ENCODE data around the gene SOCS7.

SOCS7 gene

GRCh38 chr17:38344420-38344745, 7.3 kb upstream of the SOCS7 start:
- Histone ChIP-seq H3K36me3 (ENCODE audit: insufficient read depth, low read length) (no peaks in the 10 kb centered on the region), H3K9me3 (ENCODE audit: control insufficient read depth, insufficient read depth, low read length) (no peaks in the 10 kb centered on the region), H3K9ac (ENCODE audit: low read depth, low read length) (no peak overlapping the region), H3K4me1 (ENCODE audit: insufficient read depth, low read length) (peaks cover 5% of the 10 kb centered on the region; the same call in 1 of the 2 replicates)

- H3K4me1 ChIP-seq (ENCODE audit: insufficient read depth, low read length), result peaks cover 16% of the 10 kb centered on the region
Measured at GRCh38 chr17:38345743-38346142, 5.9 kb upstream of the SOCS7 start.

DNA sequence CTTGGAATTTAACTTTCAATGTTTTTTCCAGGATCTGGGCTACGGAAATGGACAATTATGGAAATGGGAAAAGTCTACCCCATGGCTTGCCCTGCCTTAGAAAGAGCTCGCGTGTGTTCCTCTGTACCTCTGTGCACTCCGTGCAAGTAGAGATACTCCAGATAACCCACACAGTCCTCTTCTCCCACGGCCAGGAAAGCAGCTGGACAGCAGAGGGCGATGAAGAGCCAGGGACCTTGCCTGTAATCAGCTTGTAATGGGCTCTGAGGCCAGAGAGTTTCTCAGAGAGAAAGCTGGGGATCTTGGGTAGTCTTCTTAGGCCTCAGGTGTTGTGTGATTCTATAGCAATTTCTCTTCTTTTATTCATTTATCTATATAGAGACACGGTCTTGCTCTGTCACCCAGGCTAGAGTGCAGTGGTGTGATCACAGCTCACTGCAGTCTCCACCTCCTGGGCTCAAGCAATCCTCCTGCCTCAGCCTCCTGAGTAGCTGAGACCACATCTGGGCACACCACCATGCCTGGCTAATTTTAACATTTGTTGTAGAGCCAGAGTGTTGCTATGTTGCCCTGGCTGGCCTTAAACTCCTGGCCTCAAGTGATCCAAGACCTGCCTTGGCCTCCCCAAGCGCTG, 2.4 kb upstream of the SOCS7 start:
- Histone ChIP-seq H3K9me3 (ENCODE audit: control insufficient read depth, insufficient read depth, low read length) (no peaks in the 10 kb centered on the region; the same call in 1 of the 2 replicates), H3K4me1 (ENCODE audit: insufficient read depth, low read length) (peaks cover 18% of the 10 kb centered on the region), H3K9ac (ENCODE audit: low read depth, low read length) (no peak overlapping the region), H3K36me3 (ENCODE audit: insufficient read depth, low read length) (no peaks in the 10 kb centered on the region)

More at GRCh38 chr17:38345743-38346142, 5.9 kb upstream of the SOCS7 start:
- H3K36me3 ChIP-seq (ENCODE audit: insufficient read depth, low read length), result no peaks in the 10 kb centered on the region
- H3K9ac ChIP-seq (ENCODE audit: low read depth, low read length), result no peak overlapping the region
- H3K9me3 ChIP-seq (ENCODE audit: control insufficient read depth, insufficient read depth, low read length), result no peaks in the 10 kb centered on the region; the same call in 1 of the 2 replicates

- no peaks in the 10 kb centered on the region for H3K36me3 ChIP-seq (ENCODE audit: insufficient read depth, low read length)
- H3K9me3 ChIP-seq (ENCODE audit: control insufficient read depth, insufficient read depth, low read length), result no peaks in the 10 kb centered on the region; the same call in 1 of the 2 replicates
- peaks cover 26% of the 10 kb centered on the region for H3K4me1 ChIP-seq (ENCODE audit: insufficient read depth, low read length)
- peak overlapping the region; percentile 10; the same call in 1 of the 2 replicates for H3K9ac ChIP-seq (ENCODE audit: low read depth, low read length)
Measured at GRCh38 chr17:38350035-38350434, 1.6 kb upstream of the SOCS7 start.

DNA sequence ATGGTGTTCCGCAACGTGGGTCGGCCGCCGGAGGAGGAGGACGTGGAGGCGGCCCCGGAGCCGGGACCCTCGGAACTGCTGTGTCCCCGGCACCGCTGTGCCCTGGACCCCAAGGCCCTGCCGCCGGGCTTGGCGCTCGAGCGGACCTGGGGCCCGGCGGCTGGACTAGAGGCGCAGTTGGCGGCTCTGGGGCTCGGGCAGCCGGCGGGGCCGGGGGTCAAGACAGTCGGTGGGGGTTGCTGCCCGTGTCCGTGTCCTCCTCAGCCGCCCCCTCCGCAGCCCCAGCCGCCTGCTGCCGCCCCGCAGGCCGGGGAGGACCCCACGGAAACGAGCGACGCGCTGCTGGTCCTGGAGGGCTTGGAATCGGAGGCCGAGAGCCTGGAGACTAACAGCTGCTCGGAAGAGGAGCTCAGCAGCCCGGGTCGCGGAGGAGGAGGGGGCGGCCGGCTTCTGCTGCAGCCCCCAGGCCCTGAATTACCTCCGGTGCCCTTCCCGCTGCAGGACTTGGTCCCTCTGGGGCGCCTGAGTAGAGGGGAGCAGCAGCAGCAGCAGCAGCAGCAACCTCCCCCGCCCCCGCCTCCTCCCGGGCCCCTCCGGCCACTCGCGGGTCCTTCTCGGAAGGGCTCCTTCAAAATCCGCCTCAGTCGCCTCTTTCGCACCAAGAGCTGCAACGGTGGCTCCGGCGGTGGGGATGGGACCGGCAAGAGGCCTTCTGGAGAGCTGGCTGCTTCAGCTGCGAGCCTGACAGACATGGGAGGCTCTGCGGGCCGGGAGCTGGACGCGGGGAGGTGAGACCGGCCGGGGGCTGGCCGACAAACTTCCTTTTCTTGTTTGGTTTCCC, 821 bp downstream of the SOCS7 start:
- Histone ChIP-seq H3K36me3 (ENCODE audit: insufficient read depth, low read length) (no peaks in the 10 kb centered on the region), H3K9me3 (ENCODE audit: control insufficient read depth, insufficient read depth, low read length) (no peaks in the 10 kb centered on the region; the same call in 1 of the 2 replicates), H3K4me1 (ENCODE audit: insufficient read depth, low read length) (peaks cover 26% of the 10 kb centered on the region), H3K9ac (ENCODE audit: low read depth, low read length) (peak overlapping the region; percentile 79)

DNA sequence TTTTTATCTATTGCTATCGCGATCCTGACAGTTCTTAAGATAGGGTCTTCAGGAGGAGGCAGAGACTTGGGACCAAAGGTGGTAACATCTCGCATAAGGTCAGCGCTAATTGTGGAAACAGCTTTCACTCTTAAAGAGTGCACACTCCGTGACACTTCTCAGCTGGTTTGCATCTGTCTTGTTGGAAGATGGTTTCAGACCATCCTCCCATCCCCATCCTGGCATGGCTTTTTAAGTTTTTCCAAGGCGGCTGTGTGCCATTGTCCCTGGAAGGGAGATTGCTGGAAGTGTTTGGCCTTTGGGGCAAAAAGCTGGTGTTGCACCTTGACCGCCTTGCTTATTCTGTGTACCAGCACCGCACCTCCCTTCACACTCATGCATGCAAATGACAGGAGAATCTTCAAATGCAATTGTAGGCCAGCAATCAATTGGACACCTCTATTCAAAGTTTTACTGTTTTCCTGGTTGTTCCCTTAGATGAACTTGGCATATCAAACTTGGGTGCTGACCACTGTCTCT, 1.5 kb downstream of the SOCS7 start:
- Histone ChIP-seq H3K9ac (ENCODE audit: low read depth, low read length) (peak overlapping the region; percentile 79; the same call in 1 of the 2 replicates), H3K4me1 (ENCODE audit: insufficient read depth, low read length) (peaks cover 26% of the 10 kb centered on the region)

DNA sequence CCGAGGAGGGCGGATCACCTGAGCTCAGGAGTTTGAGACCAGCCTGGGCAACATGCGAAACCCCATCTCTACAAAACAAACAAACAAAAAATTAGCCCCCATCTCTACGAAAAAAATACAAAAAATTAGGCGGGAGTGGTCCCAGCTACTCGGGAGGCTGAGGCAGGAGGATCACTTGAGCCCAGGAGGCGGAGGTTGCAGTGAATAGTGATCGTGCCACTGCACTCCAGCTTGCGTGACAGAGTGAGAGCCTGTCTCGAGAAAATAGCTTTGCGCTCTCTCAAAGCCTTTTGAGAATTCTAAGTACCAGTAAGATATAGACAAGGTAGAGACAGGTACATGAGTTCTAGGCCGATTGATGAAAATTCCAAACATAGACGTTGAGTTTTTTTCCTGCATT, 2.0 kb downstream of the SOCS7 start:
- Histone ChIP-seq H3K9me3 (ENCODE audit: control insufficient read depth, insufficient read depth, low read length) (no peaks in the 10 kb centered on the region; the same call in 1 of the 2 replicates), H3K9ac (ENCODE audit: low read depth, low read length) (peak overlapping the region; percentile 79; the same call in 1 of the 2 replicates), H3K4me1 (ENCODE audit: insufficient read depth, low read length) (peaks cover 26% of the 10 kb centered on the region), H3K36me3 (ENCODE audit: insufficient read depth, low read length) (no peaks in the 10 kb centered on the region)

More for the DNA sequence above, 1.5 kb downstream of the SOCS7 start:
- Histone ChIP-seq H3K36me3 (ENCODE audit: insufficient read depth, low read length) (no peaks in the 10 kb centered on the region), H3K9me3 (ENCODE audit: control insufficient read depth, insufficient read depth, low read length) (no peaks in the 10 kb centered on the region; the same call in 1 of the 2 replicates)

- H3K9me3 ChIP-seq (ENCODE audit: control insufficient read depth, insufficient read depth, low read length), result no peaks in the 10 kb centered on the region; the same call in 1 of the 2 replicates
- peak overlapping the region; percentile 79; the same call in 1 of the 2 replicates for H3K9ac ChIP-seq (ENCODE audit: low read depth, low read length)
Measured at GRCh38 chr17:38354466-38354865, 2.8 kb downstream of the SOCS7 start.

GRCh38 chr17:38355251-38355650, 3.6 kb downstream of the SOCS7 start:
- H3K36me3 ChIP-seq (ENCODE audit: insufficient read depth, low read length), result no peaks in the 10 kb centered on the region
- no peak overlapping the region for H3K9ac ChIP-seq (ENCODE audit: low read depth, low read length)
- H3K4me1 ChIP-seq (ENCODE audit: insufficient read depth, low read length), result peaks cover 21% of the 10 kb centered on the region
- no peaks in the 10 kb centered on the region; the same call in 1 of the 2 replicates for H3K9me3 ChIP-seq (ENCODE audit: control insufficient read depth, insufficient read depth, low read length)

More at GRCh38 chr17:38354466-38354865, 2.8 kb downstream of the SOCS7 start:
- Histone ChIP-seq H3K36me3 (ENCODE audit: insufficient read depth, low read length) (no peaks in the 10 kb centered on the region), H3K4me1 (ENCODE audit: insufficient read depth, low read length) (peaks cover 29% of the 10 kb centered on the region)

DNA sequence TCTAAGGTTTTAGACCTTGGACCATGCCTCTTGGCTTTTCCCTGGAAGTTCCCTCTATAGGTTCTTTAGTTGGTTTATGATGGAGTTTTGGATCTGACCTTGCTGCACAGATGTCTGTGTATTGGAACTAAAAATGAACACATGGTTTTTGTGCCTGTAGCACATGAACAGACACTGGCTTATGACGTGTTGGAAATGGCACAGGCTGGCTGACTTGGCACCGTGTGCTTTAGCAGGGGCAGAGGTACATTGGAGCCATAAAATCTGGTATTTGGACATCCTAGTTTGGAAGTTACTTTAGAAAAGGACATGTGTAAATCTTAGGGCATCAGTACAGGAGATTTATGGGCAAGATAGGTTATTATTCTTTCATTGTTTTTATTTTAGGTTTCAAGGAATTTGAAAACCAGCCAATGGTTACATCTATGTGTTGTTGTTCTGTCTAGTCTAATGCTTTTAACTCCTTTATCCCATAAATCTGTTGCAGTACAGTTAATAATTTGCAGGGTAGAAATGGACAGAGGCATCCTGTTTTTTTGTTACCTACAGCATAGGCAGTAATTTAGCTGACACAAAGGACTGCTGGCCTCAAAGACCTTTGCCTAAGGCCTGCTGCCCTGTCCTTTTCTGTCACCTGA, 6.0 kb downstream of the SOCS7 start:
- Histone ChIP-seq H3K4me1 (ENCODE audit: insufficient read depth, low read length) (peaks cover 28% of the 10 kb centered on the region), H3K36me3 (ENCODE audit: insufficient read depth, low read length) (0 out of 2 replicates have a peak, but pooled peaks cover 3% of the 10 kb centered on the region), H3K9ac (ENCODE audit: low read depth, low read length) (no peak overlapping the region), H3K9me3 (ENCODE audit: control insufficient read depth, insufficient read depth, low read length) (no peaks in the 10 kb centered on the region)

DNA sequence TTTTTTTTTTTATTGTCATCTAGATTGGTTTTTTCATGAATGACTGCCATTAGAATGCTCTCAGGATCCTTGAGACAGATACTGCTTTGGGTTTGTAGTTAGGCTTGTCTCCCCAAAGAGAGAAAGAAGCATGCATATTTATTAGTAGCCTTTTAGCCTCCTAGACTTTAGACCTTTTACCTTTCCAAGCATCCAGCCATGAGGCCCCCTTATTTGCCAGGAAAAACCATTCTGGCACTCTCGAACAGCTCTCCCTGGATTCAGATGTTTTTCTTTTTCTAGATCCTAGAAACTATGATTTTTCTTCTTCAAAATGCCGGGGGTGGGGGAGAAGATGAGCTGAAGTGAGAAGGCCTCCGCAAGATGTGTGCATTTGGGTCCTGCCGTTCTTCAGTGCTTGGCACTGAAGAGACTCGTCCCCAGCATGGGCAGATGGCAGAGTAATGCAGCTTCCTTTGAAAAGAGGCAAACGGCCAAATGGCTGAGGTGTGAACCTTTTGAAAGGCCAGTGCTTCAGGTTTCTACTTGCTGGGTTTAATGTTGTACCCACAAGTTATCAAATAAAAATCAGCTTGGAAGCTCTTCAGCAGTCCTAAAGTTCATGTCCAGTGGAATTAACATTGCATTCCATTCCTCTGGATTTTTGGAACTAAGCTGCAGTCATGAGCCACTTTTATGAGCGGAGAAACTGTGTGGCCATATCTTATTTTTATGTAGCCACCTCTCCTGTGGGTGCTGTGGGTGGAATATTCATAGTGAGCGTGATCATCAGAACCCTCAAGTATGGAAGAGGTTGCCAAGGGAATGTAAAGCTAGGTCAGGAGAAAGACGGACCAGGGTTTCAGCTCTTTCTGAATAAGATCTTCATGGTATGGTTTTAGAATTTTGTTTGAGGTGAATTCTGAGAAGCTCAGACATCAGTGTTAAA, 7.2 kb downstream of the SOCS7 start:
- Histone ChIP-seq H3K4me1 (ENCODE audit: insufficient read depth, low read length) (peaks cover 24% of the 10 kb centered on the region), H3K9me3 (ENCODE audit: control insufficient read depth, insufficient read depth, low read length) (no peaks in the 10 kb centered on the region), H3K36me3 (ENCODE audit: insufficient read depth, low read length) (0 out of 2 replicates have a peak, but pooled peaks cover 3% of the 10 kb centered on the region), H3K9ac (ENCODE audit: low read depth, low read length) (no peak overlapping the region)

GRCh38 chr17:38361694-38362465, 10.2 kb downstream of the SOCS7 start:
- Histone ChIP-seq H3K36me3 (ENCODE audit: insufficient read depth, low read length) (0 out of 2 replicates have a peak, but pooled peaks cover 3% of the 10 kb centered on the region), H3K9me3 (ENCODE audit: control insufficient read depth, insufficient read depth, low read length) (no peaks in the 10 kb centered on the region), H3K4me1 (ENCODE audit: insufficient read depth, low read length) (peaks cover 13% of the 10 kb centered on the region), H3K9ac (ENCODE audit: low read depth, low read length) (no peak overlapping the region)

DNA sequence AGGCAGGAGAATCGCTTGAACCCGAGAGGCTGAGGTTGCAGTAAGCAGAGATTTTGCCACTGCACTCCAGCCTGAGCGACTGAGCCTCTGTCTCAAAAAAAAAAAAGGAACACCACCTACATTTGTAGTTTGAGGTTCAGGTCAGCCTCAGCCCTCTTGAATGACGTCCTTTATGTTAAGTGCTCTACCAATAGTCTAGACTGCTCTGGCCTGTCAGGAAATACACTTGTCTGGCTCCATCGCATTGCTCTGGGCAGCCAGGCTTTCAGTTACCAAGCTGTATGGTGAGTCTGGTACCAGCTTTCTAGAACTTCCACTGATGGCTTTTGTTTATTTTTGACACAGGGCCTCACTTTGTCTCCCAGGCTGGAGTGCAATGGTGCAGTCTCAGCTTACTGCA, 11.4 kb downstream of the SOCS7 start:
- no peaks in the 10 kb centered on the region for H3K9me3 ChIP-seq (ENCODE audit: control insufficient read depth, insufficient read depth, low read length)
- H3K36me3 ChIP-seq (ENCODE audit: insufficient read depth, low read length), result 0 out of 2 replicates have a peak, but pooled peaks cover 3% of the 10 kb centered on the region
- H3K9ac ChIP-seq (ENCODE audit: low read depth, low read length), result no peak overlapping the region
- H3K4me1 ChIP-seq (ENCODE audit: insufficient read depth, low read length), result peaks cover 13% of the 10 kb centered on the region

Measured in ES-I3 (cell line).